Measurements from ENCODE around the gene PLAC1.

The PLAC1 gene

GRCh38 chrX:134658002-134658759 lies at the start of gene PLAC1:
PLAC1 (minus strand) TSS chrX:134658471; CDS start chrX:134566682, 91,789 bp downstream.
- DNase-seq (ENCODE audit: low read depth): no peak

- no peak for DNase-seq (ENCODE audit: low read depth)
Observed at GRCh38 chrX:134706138-134706537, 47.9 kb upstream of the PLAC1 start.

GRCh38 chrX:134695999-134696398 lies 37.7 kb upstream of the PLAC1 start:
- DNase-seq (ENCODE audit: low read depth): no peak

DNA sequence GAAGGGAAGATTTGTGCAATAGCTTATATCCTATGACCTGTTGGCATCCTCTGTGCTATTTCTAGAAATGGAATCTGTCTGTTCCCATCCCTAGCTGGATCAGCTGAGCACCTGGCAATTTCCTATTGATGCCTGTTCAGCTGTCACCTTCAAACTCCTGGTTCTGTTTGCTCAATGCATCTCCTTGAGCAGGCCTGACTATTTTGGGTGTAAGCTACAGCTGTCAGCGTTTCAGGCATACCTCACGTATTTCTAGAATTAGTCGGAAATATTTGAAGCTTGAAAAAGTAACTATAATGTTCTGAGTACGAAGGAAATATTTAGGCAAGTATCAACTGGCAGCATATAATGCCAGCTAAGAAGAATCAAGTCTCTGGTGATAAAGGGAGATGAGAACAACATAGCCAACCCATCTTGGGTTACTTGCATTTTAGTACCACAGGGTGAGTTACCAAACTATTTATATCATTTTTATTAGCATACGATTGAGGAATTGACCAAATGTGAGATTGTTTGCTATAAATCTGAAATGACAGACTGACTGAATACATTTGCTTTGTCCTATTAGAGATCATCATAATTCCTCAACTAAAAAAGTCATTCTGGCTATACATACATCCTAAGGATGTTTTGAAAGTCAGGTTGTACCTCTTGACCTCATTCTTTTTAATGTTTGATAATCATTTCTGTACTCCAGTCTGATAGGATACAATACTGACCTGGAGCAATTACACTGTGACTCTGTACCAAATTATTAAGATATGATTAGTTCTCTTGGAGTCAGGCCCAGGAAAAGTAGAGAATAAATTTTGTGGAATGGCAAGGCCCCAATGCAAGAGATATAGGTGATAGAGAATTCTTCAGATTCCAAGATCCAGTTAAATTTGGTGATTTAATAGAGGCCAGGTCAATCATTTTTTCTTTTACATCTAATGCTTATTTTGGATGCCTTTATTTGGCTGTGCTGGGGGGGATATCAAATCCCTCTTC lies 36.4 kb upstream of the PLAC1 start:
- no peak for DNase-seq (ENCODE audit: low read depth)

- no peak for DNase-seq (ENCODE audit: low read depth)
Observed at GRCh38 chrX:134693644-134694043, 35.4 kb upstream of the PLAC1 start.

GRCh38 chrX:134692990-134693389 lies 34.7 kb upstream of the PLAC1 start:
- peak; percentile 90 for DNase-seq (ENCODE audit: low read depth)

- DNase-seq (ENCODE audit: low read depth): no peak
Observed at GRCh38 chrX:134692233-134692632, 34.0 kb upstream of the PLAC1 start.

- no peak for DNase-seq (ENCODE audit: low read depth)
Observed at GRCh38 chrX:134691453-134691852, 33.2 kb upstream of the PLAC1 start.

DNA sequence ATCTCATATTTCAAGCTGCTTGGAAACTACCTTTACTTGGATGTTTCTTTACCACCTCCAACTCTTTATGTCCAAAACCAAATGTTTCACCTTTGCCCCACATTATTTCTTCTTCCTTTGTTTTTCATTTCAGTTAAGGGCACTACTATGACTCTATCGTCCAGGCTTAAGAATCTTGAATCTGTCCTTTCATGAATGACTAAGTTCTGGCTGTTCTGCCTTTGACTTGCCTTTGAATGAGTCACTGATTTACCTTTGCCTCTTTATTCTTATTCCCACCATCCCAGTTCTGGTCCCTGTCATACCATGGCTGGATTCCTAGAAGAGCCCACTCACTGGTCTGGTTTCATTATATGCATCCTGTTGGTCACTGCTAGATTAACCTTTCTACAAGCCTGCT lies 30.6 kb upstream of the PLAC1 start:
- DNase-seq (ENCODE audit: low read depth): peak; percentile 37

- no peak for DNase-seq (ENCODE audit: low read depth)
Observed at GRCh38 chrX:134688031-134688823, 30.0 kb upstream of the PLAC1 start.

GRCh38 chrX:134685668-134686067 lies 27.4 kb upstream of the PLAC1 start:
- DNase-seq (ENCODE audit: low read depth): peak; percentile 66

GRCh38 chrX:134684956-134685355 lies 26.7 kb upstream of the PLAC1 start:
- no peak for DNase-seq (ENCODE audit: low read depth)

- DNase-seq (ENCODE audit: low read depth): no peak
Observed at GRCh38 chrX:134683351-134684005, 25.2 kb upstream of the PLAC1 start.

GRCh38 chrX:134682081-134682480 lies 23.8 kb upstream of the PLAC1 start:
- DNase-seq (ENCODE audit: low read depth): peak; percentile 41

- no peak for DNase-seq (ENCODE audit: low read depth)
Observed at GRCh38 chrX:134679644-134680043, 21.4 kb upstream of the PLAC1 start.

GRCh38 chrX:134679221-134679620 lies 20.9 kb upstream of the PLAC1 start:
- no peak for DNase-seq (ENCODE audit: low read depth)

DNA sequence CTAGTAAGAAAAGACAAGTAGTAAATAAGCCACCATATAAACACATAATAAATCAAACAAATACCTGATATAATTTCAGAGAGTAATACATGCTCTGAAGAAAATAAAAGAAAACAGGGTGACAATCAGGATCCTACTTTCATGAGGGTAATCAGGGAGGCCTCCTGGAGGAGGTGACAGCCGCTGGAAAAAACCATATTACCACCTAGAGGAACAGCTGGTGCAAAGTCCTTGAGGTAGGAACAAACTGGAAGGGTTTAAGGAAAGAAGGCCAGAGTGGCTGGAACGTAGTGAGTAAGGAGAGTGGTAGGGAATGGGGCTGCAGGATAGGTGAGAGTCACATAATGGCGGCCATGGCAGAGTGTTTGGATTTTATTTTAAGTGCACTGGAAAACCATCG lies 19.1 kb upstream of the PLAC1 start:
- no peak for DNase-seq (ENCODE audit: low read depth)

- DNase-seq (ENCODE audit: low read depth): peak; percentile 70
Observed at GRCh38 chrX:134676436-134676835, 18.2 kb upstream of the PLAC1 start.

DNA sequence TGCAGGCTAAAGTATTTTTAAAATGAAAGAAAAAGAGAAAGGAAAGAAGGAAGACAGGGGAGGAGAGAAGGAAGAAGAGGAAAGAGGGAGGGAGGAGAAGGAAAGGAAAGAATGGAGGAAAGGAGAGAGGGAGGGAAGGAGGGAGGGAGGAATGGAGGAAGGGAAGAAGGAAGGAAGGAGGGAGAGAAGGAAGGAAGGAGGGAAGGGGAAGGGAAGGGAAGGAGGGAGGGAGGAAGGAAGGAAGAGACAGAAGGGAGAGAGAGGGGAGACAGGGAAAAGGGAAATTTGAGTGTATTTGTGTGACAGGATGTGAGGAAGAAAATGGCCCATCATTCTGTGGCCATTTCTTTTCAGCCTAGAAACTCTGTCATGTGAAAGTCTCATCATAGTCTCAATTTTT lies 14.9 kb upstream of the PLAC1 start:
- DNase-seq (ENCODE audit: low read depth): no peak

DNA sequence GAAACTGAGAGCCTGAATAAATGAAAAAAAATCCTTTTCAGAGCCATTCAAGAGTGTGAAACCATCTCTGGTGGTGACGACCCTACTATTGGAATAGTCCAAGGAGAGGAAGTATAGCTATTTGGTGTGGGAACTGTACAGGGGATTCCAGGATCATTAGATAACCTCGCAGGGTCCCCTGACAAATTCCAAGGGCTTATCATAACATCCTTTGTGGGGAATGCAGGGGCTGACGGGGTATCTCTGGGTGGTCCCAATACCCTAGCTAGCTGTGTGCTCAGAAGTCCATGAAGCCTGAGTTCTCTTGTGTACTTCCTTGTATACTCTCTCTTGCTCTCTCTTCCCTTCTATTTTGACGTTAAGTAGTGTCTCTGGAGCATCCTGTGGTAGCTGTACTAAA lies 13.8 kb upstream of the PLAC1 start:
- no peak for DNase-seq (ENCODE audit: low read depth)

- no peak for DNase-seq (ENCODE audit: low read depth)
Observed at GRCh38 chrX:134671294-134671693, 13.0 kb upstream of the PLAC1 start.

Measured in amniotic epithelial cell (primary cell).